ENCODE measurements around the gene ZC3H8.
"Not testable (repeated sequence)": the region's sequence is repeated elsewhere in the genome, so short reads cannot be mapped to it uniquely, and the experiment has no call there.

ZC3H8 gene

DNA sequence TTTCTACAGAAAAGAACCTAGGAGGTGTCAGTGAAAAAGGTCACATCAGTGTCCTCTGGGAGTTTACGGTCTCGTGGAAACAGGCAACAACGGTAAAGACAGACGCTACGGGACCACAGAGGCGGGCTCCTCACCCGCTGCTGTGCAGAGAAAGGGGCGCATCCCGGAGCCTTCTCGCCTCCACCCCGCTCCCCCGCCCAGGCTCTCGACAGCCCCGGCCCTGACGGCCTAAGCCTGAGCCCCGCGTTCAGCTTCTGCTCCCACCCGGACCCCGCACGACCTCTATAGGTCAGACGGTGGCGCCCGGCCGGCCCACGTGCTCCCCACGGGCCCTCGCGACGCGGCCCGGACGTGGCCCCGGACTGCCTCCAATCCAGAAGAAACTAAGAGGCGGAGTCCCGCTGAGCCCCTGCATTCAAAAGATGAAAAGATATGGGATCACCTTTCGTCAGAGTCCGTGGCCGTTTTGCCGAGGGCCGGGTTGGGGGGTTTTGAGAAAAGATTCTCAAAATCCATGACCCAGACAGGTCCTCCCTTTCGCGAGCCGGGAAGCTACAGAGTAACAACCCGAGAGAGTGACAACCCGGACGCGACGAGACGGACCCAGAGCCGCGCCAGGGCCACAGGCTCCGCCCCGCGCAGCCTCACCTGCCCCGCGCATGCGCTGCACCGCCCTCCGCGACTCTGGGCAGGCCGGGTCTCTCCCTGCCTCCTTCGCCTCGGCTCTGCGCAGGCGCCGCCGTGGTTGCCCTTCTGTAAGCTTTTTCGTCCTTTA, at the start of gene ZC3H8:
Gene ZC3H8, minus strand, starts transcription at position 577 of the 775 bp plus-strand sequence. Its CDS starts 61 bp downstream, at position 516.
- peak; percentile 16 to 83 for DNase-seq

DNA sequence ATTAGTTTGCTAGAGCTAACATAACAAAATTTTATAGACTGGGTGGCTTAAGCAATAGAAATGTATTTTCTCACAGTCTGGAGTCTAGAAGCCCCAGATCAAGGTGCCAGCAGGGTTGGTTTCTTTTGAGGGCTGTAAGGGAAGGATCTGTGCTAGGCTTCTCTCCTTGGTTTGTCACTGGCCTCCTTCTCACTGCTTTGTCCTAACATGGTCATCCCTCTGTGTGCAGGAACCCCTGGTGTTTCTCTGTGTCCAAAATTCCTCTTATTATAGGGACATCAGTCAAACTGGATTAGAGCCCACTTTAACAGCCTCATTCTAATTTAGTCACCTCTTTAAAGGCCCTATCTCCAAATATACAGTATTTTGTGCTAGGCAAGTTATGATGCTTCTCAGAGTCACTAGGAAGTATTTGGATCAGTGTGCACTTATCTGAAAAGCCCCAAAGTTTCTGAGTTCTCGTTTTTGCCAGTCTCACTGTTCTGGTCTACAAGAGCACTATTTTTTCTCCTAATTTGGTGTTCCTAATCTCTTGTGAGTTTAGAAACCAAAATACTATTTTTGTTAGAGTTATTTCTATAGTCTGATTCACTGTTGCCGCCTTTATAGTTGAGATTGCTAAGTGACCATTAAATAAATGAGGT, 49.6 kb upstream of the ZC3H8 start:
- DNase-seq, result no peak

DNA sequence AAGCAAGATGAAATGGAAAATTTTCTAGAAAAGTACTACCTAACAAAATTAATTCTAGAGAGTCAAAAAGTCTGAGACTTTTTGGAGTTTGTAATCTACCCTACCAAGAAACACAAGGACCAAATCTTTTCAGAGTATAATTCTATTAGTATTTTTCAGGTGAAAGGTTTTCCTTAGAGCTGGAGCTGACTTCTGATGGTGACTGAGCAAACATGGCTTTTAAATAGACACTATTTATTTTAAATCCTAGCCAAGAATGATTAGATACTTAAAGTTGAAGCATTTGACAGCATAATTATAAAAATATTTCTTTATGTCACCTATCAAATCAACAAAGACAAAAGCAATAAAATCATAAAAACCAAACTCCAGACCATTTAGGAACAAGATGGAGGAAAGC, 47.1 kb upstream of the ZC3H8 start:
- DNase-seq, result no peak

DNA sequence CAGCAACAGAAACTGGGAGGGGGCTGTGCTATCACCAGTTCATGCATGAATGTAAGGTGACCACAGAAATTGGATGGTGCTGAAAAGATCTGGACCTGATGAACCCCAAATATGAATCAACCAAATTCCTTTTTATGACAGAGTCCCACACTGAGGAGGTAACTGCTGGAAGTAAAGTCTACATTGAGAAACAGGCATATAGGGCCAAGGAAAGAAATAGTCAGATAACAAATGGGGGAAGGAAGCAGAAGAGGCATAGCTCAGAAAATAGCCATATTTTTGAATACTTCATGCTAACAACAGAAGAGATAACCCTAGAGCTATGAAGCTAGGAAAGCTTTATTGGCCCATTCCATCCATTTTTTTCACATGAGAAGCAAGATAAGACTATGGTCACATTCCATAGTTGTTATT, 46.3 kb upstream of the ZC3H8 start:
- DNase-seq, result no peak

DNA sequence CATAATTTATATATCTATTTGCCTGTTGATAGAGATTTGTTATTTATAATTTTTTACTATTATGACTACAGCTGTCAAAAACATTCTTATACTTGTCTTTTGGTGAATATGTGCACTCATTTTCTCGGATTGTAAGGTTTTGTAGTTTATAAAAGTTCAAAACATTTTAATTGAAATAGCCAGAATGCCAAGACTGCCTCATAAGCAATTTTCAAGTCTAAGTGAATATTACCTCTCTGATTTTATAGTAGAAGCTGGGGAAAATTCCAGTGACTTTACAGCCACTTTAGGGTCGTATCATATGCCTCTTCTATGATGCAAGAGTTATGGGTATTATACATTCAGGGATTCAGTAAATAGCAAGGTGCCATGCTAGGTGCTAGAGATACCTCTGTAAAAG, 41.6 kb upstream of the ZC3H8 start:
- no peak for DNase-seq

GRCh38 chr2:112295407-112296078, 40.7 kb upstream of the ZC3H8 start:
- no peak for DNase-seq

GRCh38 chr2:112293636-112294401, 39.0 kb upstream of the ZC3H8 start:
- no peak for DNase-seq

DNA sequence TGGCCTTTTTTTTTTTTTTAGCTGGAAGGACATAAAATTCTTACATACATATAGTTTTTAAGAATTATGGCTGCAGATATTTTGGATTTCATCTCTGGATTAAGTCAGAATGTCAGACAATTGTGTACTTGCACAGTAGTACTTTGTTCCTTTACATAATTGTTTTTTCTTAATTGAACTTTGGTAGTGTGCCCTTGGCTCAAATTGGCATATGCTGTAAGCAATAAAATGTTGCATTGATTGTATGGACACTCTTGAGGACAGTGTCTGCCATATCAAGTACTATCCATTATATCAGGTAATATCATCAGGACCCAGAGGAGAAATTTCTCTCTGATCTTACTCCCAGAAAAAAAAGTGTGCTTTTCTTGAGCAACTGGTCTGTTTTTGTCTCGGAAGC, 35.8 kb upstream of the ZC3H8 start:
- DNase-seq, result no peak

- no peak for DNase-seq
Measured at GRCh38 chr2:112290088-112290487, 35.2 kb upstream of the ZC3H8 start.

DNA sequence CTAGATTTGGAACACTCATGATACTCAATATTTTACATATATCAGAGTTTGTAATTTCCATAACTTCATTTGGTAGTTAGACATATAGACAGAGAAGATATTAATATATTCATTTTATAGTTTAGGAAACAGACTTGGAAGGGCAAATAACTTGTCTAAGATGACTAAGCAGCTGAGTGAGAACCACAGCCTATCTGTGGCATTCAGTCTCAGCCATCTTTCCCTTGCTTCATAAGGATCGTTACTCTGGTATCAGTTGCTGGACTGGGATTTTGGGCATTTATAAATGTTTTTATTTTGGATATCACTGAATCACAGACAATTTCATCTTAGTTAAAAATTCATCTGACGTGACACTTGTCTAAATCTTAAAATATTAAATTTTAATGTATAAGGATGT, 28.7 kb upstream of the ZC3H8 start:
- DNase-seq, result not testable (repeated sequence)

DNA sequence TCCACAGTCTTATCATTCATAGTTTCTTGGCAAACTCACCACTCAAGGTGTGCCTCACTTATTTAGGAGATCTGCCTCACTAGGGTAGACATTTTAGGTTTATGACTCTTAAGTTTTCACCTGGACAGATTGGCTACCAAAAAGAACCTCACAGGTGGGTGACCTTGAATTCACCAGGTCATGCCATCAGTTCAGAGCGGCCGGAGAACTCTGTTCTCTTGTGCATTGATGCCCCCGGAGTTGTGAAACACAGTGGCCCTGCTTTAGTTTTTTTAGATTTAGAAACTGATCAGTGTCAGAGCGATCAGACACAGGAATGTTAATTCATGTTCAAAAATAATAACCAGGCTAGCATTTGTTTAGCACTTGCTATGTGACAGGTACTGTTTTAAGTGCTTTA, 27.2 kb upstream of the ZC3H8 start:
- not testable (repeated sequence) for DNase-seq

DNA sequence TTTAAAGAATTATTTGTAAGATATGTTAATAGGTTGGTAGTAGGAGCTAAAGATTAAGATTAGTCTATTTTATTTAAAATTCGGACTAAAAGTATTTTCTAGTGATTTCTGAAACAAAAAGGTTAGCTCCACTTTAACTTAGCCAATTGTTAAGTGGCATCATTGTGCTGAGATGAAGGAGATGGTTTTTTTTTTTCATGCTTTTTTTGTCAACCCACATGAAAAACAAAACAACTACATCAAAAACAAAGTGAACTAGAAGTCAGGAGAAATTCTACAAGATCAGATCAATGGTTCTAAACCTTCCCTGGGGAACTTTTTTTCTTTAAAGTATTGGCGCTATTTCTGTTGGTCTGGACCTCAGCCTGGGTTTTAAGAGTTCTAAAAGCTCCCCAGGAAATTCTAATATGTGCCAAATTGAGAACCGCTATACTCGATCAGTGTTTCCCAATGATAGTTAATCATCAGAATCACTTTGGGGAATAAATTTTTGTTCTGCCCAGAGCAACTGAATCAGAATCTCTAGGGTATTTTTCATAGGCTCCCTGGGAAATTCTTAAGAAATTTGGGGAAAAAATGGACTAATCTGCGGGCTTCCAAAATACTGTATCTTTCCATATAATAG, 22.9 kb upstream of the ZC3H8 start:
- DNase-seq, result no peak

DNA sequence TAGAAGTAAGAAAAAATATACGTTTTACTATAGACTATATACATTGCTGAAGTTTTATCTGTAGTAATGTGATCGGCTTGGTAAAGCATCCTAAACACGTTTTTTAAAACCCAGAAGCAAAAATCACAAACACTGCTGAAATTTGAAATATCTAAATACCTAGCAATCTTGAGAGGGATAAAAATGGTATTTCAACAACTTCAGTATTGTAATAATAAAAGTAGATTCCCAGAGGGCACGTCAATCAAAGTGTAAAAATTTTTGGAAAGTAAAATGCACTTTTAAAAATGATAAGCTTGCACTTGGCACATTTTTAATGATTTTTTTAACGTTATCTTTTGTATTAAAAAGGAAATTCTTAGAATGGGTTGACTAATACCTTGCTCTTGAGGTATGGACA, 22.1 kb upstream of the ZC3H8 start:
- no peak for DNase-seq

DNA sequence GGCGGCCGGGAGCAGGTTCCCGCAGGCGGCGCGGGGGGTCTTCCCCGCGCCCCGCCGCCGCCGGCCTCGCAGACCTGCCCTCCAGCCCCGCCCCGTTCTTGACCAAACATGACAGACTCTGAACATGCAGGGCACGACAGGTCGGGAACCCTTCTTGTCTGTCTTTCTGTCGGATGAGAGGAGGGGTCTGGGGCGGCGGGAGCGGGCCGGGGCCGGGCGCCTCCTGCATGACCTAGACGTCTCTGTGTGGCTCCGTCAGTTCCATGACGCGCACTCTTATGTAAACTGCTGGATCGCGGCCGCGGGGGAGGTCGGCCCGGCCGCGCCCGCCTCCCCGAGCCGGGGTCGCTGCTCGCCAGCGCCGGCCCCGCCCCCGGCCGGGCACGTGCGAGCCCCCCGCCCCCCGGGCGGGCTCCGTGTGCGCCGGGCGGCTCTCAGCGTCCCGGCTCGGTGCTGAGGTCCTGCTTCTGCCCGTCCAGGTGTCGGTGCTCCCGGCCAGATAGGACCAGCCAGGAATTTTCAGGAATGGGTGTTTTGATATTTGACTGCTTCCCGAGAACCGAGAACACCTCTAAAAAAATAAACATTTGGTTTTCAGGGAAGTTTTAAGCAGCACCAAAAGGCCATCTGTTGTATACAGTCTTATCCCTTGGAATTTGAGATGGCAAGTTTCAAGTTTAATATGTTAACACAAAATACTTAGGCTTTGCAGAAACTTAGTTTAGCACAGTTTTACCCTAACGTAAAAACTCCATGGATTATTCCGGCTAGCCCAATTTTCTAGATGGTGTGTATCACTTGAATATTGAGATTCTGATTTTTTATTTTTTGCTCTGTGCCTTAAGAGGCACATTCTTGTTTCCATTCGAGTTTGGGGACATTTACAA, 21.3 kb upstream of the ZC3H8 start:
- peak; percentile 15 to 56 for DNase-seq

DNA sequence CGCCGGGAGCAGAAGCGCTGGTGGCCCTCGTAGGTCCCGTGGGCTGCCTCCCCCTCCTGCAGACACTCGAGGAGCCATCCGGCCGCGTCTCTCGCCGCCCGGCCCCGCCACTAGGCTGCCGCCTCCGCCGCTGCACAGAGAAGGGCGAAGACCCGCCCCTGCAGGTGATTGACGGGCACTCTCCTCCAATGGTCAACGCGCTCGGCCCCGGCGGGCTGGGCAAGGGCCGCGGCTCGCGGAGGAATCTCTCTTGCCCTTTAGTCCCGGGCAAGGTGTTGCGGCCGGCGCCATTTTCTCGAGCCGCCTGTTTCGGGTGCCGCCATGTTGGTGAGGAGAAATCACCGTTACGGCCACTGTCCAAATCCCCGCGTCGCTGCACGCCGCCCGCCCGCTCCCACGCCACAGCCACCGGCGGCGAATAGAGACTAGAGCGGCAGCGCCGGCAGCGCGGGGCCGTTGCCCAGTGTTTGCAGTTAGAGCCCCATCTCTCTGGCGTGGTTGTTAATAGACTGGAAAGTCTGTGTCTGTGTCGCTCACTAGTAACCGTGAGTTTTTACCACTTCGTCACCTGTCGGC, 20.6 kb upstream of the ZC3H8 start, which contains the start of gene ZC3H6:
Gene ZC3H6, plus strand, starts transcription at position 287 of the 576 bp plus-strand sequence. CDS start 398 bp downstream, outside the sequence.
- DNase-seq, result peak; percentile 77 to 89

DNA sequence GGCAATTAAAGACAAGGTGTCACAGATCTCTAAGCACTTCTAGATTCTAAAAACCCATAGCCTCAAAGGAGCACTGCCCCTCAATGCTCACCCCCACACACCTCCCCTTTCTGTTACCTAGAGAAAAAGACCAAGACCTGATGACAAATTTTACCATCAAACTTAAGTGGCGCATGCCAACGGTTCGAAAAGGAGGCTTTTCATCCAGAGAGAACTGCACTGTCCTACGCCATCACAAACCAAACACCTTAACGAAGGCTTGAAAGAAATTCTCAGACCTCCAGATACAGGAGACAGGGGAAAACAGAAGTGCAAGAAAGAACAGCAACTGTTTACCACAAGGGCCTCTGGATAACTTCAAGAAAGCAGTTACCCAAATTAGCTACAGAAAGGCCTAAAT, 18.5 kb upstream of the ZC3H8 start:
- no peak for DNase-seq

GRCh38 chr2:112272669-112273068, 17.8 kb upstream of the ZC3H8 start:
- no peak for DNase-seq

DNA sequence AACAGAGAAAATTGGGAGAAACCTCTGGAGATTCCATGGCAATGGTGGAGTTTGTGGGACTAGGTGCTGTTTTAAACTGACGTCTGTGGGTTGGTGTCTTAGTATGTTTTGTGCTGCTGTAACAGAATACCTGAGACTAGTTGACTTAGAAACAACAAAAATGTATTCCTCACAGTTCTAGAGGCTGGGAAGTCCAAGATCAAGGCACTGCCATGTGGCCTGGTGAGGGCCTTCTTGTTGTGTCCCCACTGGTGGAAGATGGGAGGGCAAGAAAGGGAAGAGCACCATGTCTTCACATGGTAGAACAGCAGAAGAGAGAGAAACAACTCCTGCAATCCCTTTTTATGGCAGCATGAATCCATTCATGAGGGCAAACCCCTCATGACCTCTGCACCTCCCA, 13.7 kb upstream of the ZC3H8 start:
- no peak for DNase-seq

DNA sequence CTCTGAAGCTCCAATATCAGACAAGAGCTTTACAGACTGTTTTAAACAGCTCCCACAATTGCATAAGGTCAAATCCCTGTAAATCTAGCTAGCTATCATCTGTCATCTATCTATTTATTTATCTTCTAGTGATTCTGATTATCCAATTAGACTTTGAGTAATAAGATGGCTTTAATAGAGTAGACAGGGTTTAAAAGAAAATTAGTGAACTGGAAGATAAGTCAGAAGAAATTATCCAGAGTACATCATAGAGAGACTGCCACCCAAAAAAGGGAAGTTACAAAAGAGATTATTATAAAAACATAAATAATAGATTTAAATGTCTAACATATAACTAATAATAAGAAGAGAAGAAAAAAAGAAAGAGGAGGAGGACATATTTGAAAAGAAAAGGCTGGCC, 8.0 kb upstream of the ZC3H8 start:
- no peak for DNase-seq

DNA sequence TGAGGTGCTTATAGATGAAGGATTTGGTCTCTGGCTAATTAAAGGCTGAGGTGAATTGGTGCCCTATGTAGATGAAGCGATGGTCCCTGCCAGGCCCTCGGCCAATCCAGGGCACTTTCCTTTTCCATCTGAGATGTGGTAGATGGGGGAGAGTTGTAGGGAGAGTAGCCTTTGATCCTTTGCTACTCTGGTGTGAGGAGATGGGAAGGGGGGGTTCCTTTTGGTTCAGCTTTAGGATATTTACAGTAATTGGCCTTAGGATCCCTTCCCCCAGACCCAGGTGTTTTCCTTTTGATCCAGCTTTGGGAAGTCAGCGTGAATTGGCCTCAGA, 5.4 kb upstream of the ZC3H8 start:
- no peak for DNase-seq

All from cerebellar nuclear complex (tissue), 1 donor.